ENCODE measurements around the gene TUBAL3. TPM values are rescaled to one million over a fixed set of nuclear protein-coding genes. Genes with fewer than 3 reads are reported as not detected.

TUBAL3 gene
- total RNA-seq, 1 experiment from 2014 or later = not detected

DNA sequence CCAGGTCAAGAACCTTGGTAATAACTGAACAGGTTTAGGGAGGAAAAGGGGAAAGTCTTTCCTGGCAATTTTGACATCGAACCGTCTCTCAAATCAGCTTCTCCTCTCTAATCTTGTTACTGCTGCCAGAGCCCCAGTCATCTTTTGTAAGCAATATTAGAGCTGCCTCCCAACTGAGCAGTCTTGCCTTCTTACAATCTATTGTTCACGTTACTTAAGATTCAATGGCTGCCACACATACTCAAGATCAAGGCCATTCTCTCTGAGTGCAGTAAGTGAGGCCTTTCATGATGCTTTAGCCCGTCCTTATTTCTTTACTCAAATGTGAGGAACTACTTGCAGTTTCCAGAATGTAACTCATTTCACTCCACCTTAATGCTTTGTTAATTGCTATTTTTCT lies 20.1 kb upstream of the TUBAL3 start:
- H3K18ac ChIP-seq (ENCODE audit: insufficient read length, low read depth, low read length) = no peak overlapping the region
- Mint-ChIP-seq H3K4me3 (no peak overlapping the region), H3K27ac (peak overlapping the region in 2 of 3 experiments; percentile 54 to 55; a peak in 4 of 7 replicates), H3K9me3 (peaks cover 0 to 2% of the 10 kb centered on the region in 2 experiments; a peak in 2 of 5 replicates), H3K36me3 (ENCODE audit: insufficient read depth in 1 of 3, low read depth in 3 of 3) (peaks cover 16 to 21% (median 17%) of the 10 kb centered on the region in 3 experiments), H3K4me1 (peaks cover 25 to 26% of the 10 kb centered on the region in 2 experiments), H3K27me3 (ENCODE audit: low read depth) (no peaks in the 10 kb centered on the region)
- no peaks in the 10 kb centered on the region for H3K23me2 ChIP-seq (ENCODE audit: insufficient read length, low read depth, low read length, poor library complexity, severe bottlenecking)
- H2AFZ ChIP-seq (ENCODE audit: low read length) = no peak overlapping the region
- H3K4me1 ChIP-seq (ENCODE audit: insufficient read depth, low read length) = peaks cover 2% of the 10 kb centered on the region; the same call in 1 of the 2 replicates
- H3K4me2 ChIP-seq (ENCODE audit: insufficient read depth, insufficient read length, low read length) = no peak overlapping the region
- no peak overlapping the region for H3K9ac ChIP-seq (ENCODE audit: extremely low read depth, insufficient read length, low read length)
- no peak overlapping the region for H3T11ph ChIP-seq (ENCODE audit: low read length)
- H3K79me2 ChIP-seq (ENCODE audit: insufficient read depth, low read length) = peaks cover 12% of the 10 kb centered on the region
- H3K14ac ChIP-seq (ENCODE audit: insufficient read depth, low read length) = no peak overlapping the region
- H3K9me3 ChIP-seq (ENCODE audit: control insufficient read depth, low read depth, low read length) = no peaks in the 10 kb centered on the region
- no peak overlapping the region for H4K5ac ChIP-seq (ENCODE audit: insufficient read length, low read depth, low read length)
- no peak overlapping the region for H3K23ac ChIP-seq (ENCODE audit: insufficient read length, low read depth, low read length)
- H3K4ac ChIP-seq (ENCODE audit: low read depth, low read length) = no peak overlapping the region
- H2BK15ac ChIP-seq (ENCODE audit: low read depth, low read length) = no peak overlapping the region
- H2BK5ac ChIP-seq (ENCODE audit: insufficient read length, low read length) = no peak overlapping the region
- no peak for DNase-seq
- no peaks in the 10 kb centered on the region for H4K20me1 ChIP-seq (ENCODE audit: control insufficient read depth, insufficient read depth, insufficient read length)
- no peak overlapping the region for H2BK12ac ChIP-seq (ENCODE audit: insufficient read length, low read depth, low read length)
- TF ChIP-seq, protein P1, sequence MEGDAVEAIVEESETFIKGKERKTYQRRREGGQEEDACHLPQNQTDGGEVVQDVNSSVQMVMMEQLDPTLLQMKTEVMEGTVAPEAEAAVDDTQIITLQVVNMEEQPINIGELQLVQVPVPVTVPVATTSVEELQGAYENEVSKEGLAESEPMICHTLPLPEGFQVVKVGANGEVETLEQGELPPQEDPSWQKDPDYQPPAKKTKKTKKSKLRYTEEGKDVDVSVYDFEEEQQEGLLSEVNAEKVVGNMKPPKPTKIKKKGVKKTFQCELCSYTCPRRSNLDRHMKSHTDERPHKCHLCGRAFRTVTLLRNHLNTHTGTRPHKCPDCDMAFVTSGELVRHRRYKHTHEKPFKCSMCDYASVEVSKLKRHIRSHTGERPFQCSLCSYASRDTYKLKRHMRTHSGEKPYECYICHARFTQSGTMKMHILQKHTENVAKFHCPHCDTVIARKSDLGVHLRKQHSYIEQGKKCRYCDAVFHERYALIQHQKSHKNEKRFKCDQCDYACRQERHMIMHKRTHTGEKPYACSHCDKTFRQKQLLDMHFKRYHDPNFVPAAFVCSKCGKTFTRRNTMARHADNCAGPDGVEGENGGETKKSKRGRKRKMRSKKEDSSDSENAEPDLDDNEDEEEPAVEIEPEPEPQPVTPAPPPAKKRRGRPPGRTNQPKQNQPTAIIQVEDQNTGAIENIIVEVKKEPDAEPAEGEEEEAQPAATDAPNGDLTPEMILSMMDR (conservative IDR thresholded peaks at IDR 0.05) = no peak
- H3K27me3 ChIP-seq (ENCODE audit: insufficient read depth, low read length) = no peaks in the 10 kb centered on the region
- H3K79me1 ChIP-seq (ENCODE audit: insufficient read depth, low read depth, low read length, poor library complexity, severe bottlenecking) = peaks cover 11% of the 10 kb centered on the region
- H2BK20ac ChIP-seq (ENCODE audit: low read depth, low read length, poor library complexity, severe bottlenecking) = no peak overlapping the region
- no CpG with 5 or more reads among the region's 4 CpGs for WGBS (ENCODE audit: extremely low coverage, insufficient read length, low lambda C conversion rate)
- H2AK5ac ChIP-seq (ENCODE audit: insufficient read length, low read length) = no peak overlapping the region
- no peak overlapping the region for H3K27ac ChIP-seq (ENCODE audit: insufficient read length, low read depth, low read length)
- H3K56ac ChIP-seq (ENCODE audit: insufficient read length, low read depth, low read length) = no peak overlapping the region
- H4K91ac ChIP-seq (ENCODE audit: insufficient read length, low read depth, low read length) = no peak overlapping the region
- H4K8ac ChIP-seq (replicated peaks; ENCODE audit: insufficient read length, low read depth, low read length) = no peak overlapping the region
- H2BK120ac ChIP-seq (ENCODE audit: low read depth, low read length, poor library complexity, severe bottlenecking) = no peak overlapping the region
